Parathyroid adenoma (tissue), 2 donors: ENCODE measurements around the gene SUMF1.

Experiments
- H2AFZ ChIP-seq: fragments of 300-600 bp; sonication (generic); one replicate; pipeline ENCODE4 v1.7.0; 2017; ENCODE audit warnings: antibody characterized with exemption, mild to moderate bottlenecking
- H3K27ac ChIP-seq: fragments of 300-600 bp; sonication (generic); one replicate; pipeline ENCODE4 v1.7.0; 2017
- H3K27me3 ChIP-seq: fragments of 300-600 bp; sonication (generic); one replicate; pipeline ENCODE4 v1.7.0; 2017; ENCODE audit warnings: low read length; ENCODE audit not compliant: control insufficient read depth, insufficient read depth
- H3K36me3 ChIP-seq: fragments of 300-600 bp; sonication (generic); one replicate; pipeline ENCODE4 v1.7.0; 2017; ENCODE audit warnings: low read length; ENCODE audit not compliant: control insufficient read depth, insufficient read depth
- H3K4me1 ChIP-seq: fragments of 300-600 bp; sonication (generic); one replicate; pipeline ENCODE4 v1.7.0; 2017; ENCODE audit warnings: control low read depth
- H3K4me2 ChIP-seq: fragments of 300-600 bp; sonication (generic); one replicate; pipeline ENCODE4 v1.7.0; 2017; ENCODE audit warnings: low read length
- H3K4me3 ChIP-seq: fragments of 300-600 bp; sonication (generic); one replicate; pipeline ENCODE4 v1.7.0; 2017; ENCODE audit warnings: low read depth, low read length
- H3K79me2 ChIP-seq: fragments of 300-600 bp; sonication (generic); one replicate; pipeline ENCODE4 v1.7.0; 2017; ENCODE audit warnings: control low read depth
- H3K9ac ChIP-seq: fragments of 300-600 bp; sonication (generic); one replicate; pipeline ENCODE4 v1.7.0; 2017; ENCODE audit warnings: mild to moderate bottlenecking
- H3K9me3 ChIP-seq: fragments of 300-600 bp; sonication (generic); one replicate; pipeline ENCODE4 v1.7.0; 2017; ENCODE audit warnings: low read length; ENCODE audit not compliant: control insufficient read depth
- CTCF ChIP-seq: fragments of 300-600 bp; sonication (generic); IDR thresholded peaks from one replicate; pipeline ENCODE4 v1.7.0; 2017; ENCODE audit warnings: antibody characterized with exemption, mild to moderate bottlenecking
- donor health status: primary hyperparathyroidism.

The SUMF1 gene

GRCh38 chr3:4504340-4505261 is 37.5 kb upstream of the SUMF1 start:
- H3K4me2 ChIP-seq = peak overlapping the region; percentile 82
- peak overlapping the region; percentile 46 for H3K4me3 ChIP-seq
- no peaks in the 10 kb centered on the region for H3K27me3 ChIP-seq
- TF ChIP-seq CTCF = no peak
- H3K4me1 ChIP-seq = peaks cover 48% of the 10 kb centered on the region
- peak overlapping the region; percentile 65 for H2AFZ ChIP-seq
- H3K9ac ChIP-seq = no peak overlapping the region
- no peaks in the 10 kb centered on the region for H3K36me3 ChIP-seq
- peak overlapping the region; percentile 93 for H3K27ac ChIP-seq
- no peaks in the 10 kb centered on the region for H3K9me3 ChIP-seq
- peaks cover 24% of the 10 kb centered on the region for H3K79me2 ChIP-seq

DNA sequence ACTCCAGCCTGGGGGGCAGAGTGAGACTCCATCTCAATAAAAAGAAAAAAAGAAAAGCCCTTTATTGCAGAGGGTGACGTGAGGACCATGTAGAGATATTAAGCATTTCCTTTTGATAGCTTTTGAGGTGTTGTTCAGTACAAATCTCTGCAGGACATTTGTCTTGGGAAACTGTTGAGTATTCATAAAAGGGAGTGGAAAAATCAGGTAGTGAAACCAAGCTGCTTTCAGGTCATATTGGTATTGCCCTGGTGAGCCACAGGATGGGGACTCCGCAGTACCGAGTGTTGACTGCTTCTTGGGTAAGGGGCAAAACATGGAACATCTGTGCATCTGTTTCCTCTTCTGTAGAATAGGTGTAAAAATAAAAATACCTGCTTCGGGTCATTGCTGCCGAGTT is 36.0 kb upstream of the SUMF1 start:
- no peak for TF ChIP-seq CTCF

GRCh38 chr3:4501927-4502326 is 34.9 kb upstream of the SUMF1 start:
- Histone ChIP-seq H3K4me2 (no peak overlapping the region), H2AFZ (no peak overlapping the region), H3K4me3 (no peak overlapping the region), H3K4me1 (peaks cover 48% of the 10 kb centered on the region), H3K9me3 (no peaks in the 10 kb centered on the region), H3K79me2 (peaks cover 10% of the 10 kb centered on the region), H3K36me3 (no peaks in the 10 kb centered on the region), H3K27me3 (no peaks in the 10 kb centered on the region), H3K27ac (peak overlapping the region; percentile 93), H3K9ac (no peak overlapping the region)
- no peak for TF ChIP-seq CTCF

More for the DNA sequence above, 36.0 kb upstream of the SUMF1 start:
- Histone ChIP-seq H3K27ac (peak overlapping the region; percentile 93), H3K9ac (no peak overlapping the region), H3K4me2 (peak overlapping the region; percentile 55), H3K9me3 (no peaks in the 10 kb centered on the region), H3K27me3 (no peaks in the 10 kb centered on the region), H3K79me2 (peaks cover 19% of the 10 kb centered on the region), H3K36me3 (no peaks in the 10 kb centered on the region), H3K4me1 (peaks cover 48% of the 10 kb centered on the region), H3K4me3 (no peak overlapping the region), H2AFZ (peak overlapping the region; percentile 65)

- Histone ChIP-seq H3K27ac (peak overlapping the region; percentile 93), H3K9ac (no peak overlapping the region), H3K36me3 (no peaks in the 10 kb centered on the region), H2AFZ (no peak overlapping the region), H3K4me3 (no peak overlapping the region), H3K9me3 (no peaks in the 10 kb centered on the region), H3K79me2 (peaks cover 10% of the 10 kb centered on the region), H3K4me1 (peaks cover 44% of the 10 kb centered on the region), H3K4me2 (no peak overlapping the region), H3K27me3 (no peaks in the 10 kb centered on the region)
- TF ChIP-seq CTCF = no peak
Measured at GRCh38 chr3:4501437-4501836, 34.4 kb upstream of the SUMF1 start.
